ENCODE results near the gene GALNT14.
"Not testable (repeated sequence)": the region's sequence is repeated elsewhere in the genome, so short reads cannot be mapped to it uniquely, and the experiment has no call there.

The GALNT14 gene

DNA sequence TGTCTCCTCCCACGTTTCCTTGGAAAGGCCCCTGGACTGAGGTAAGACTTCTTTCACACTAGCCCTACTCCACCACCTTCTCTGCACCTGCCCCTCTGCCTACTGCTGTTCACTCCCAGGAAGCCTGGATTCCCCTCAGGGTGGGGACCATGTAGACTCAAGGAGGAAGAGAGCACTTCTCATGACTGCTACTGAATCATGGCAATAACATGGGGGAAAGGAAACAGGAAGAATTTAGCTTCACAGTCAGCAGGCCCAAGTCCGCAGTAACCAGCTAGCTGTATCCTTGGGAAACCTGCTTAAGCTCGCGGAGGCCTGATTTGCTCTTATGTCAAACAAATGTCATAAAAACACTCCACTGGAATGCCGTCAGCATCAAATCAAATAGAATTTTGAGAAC, 204.7 kb downstream of the GALNT14 start:
- no peak for DNase-seq

DNA sequence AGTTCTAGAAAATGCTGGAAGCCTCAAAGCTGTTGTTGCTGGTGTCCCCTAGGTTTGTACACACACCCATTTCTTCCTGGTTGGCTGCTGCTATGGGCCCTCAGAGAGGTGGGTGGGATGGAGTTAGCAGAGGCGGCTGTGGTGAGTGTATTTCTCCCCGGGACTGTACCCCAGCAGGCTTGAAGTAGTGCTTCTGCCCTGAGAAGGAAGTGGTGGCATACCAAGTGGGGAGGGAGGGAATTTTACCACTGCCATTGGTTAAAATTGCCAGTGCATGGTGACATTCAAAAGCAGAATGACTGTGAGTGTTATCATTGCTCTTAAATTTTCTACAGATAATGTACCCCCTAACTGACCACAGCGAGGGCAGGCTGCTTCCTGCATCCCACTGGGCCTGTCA, 205.4 kb downstream of the GALNT14 start:
- DNase-seq = no peak

DNA sequence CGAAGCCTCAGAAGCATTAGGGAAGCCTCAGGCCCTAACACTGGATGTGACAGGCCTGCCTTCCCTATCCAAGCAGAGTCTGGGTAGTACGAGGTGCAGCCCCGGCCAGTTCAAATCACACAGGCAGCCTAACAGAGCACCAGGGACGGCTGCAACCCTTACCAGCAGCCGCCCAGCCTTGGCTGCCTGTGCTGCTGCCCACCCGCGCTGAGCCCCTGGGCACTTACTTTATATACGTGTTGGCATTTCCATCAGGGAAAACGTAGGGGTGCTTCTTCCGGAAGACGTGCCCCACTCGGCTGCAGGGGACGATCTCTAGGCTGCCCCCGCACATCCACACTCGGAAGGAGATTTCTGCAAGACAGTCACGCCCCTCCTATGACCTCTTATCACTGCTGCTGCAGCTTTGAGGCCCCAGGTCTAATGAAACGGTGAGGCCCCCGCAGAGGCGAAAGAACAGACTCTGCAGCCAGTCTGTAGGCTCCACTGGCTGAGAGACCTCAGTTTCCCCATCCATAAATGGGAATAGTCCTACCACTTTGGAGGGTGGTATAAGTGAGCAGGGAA, 206.3 kb downstream of the GALNT14 start:
- no peak for DNase-seq

DNA sequence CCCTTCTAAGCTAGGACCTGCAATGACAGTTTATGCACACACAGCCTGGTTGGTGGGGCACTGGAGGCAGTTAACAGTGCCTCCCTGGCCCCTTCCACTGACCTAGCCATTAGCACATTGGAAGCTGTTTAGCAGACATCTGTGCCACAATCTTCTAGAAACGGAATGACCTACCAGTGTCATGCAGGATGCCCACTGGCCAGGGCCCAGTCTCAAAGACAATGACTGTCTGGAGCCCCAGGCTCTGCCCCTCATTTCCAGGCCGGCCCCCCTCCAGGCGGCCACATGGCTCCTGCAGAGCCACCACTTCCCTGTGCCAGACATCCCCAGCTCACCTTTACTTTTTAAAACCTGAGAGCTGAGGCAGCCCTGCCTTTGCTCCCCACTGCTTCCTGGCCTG, 207.5 kb downstream of the GALNT14 start:
- DNase-seq = no peak

DNA sequence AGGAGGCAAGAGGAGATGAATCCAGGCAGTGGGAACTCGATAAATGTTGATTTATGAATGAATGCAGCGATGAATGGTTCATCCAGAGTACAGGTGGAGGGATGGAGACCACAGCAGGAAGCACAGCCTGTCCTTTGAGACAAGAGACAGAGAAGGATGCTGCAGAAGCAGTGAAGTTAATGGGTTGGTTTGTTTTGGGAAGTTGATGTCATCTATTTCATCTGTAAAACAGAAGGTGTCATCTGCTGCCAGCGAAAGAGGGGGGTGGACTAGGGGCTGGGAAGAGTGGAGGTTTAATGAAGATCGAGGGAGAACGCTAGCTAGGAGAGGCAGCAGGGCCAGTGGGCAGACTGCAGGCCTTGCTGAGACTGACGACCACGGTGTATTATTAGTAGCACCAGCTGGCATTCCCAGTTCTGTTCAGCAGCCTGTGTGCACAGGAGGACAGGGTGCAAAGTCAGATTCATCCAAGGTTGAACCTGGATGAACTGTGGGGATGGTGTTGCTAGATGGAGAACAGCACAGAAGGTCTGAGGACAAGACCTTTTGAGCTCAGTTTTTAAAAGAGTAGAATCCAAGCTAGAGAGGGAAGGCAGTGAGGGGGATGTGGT, 210.7 kb downstream of the GALNT14 start:
- DNase-seq = no peak

DNA sequence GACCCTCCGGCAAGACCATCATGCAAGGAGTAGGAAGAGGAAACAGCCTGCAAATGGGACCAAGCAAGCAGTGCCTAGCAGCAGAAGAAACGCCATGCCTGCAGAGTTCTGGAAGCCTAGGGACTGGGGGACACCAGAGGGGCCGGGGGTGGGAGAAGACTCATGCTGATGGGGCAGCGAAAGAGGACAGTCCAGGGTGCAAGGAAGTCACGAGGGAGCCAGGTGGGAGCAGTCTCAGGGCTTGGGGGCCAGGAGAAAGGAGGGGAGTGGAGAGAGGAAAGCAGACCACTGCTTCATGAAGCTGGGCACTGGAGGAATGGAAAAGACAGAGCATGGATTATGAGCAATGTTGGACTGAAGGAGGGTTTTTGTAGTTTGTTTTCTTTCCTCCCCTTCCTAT, 211.6 kb downstream of the GALNT14 start:
- no peak for DNase-seq

DNA sequence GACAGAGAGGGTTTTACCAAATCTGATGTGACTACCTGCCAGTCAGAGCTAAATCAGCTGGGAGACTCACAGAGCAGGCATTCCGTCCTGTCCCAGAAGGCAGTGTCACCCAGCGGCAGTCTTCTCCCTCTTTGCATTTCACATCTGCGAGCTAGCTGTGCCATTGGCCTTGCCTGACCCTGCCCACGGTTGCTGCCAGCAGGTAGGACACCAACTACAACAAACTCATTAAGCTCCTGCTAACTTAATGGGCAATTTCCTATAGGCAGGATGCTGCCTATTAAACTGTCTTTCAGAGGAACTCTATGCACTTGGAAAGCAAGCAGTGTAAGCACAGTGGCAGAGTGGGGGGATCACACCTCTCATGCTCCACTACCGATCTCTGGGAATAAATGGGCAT, 214.6 kb downstream of the GALNT14 start:
- DNase-seq = no peak

DNA sequence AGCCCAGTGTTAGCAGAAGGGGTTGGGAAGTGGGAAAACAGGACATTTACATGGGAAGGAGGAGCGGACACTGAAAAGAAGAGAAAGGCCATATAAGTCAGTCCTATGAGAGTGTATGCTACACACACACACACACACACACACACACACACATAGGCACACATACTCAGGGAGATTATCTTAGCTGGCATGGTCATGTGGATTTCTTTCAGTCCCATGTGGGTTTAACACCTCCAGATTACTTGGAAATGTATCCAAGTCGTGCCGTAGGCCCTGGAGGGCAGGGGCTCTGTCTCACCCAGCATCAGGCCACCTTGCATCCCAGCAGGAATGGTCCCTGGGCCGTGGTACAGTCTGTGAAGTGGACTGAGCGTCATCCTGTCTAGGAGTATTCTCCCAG, 217.7 kb downstream of the GALNT14 start:
- DNase-seq = no peak

DNA sequence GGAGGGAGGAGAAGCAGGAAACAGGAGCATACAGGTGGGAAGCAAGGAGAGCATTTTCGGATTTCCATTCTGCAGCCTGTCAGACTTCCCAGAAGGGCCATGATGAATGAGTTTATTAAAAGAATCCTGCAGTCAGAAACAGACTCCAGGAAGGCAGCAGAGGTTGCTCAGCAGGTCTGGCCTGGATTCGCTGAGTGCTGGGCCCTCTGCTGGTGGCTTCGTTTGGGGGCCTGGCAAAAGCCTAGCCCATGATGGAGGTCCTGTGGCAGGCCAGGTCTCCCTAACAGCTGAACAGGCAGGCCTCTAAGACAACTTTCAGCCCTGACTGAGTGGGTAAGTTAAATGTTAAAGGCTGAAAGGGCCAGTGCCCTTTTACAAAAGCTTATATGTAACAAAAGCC, 222.8 kb downstream of the GALNT14 start:
- DNase-seq = no peak

DNA sequence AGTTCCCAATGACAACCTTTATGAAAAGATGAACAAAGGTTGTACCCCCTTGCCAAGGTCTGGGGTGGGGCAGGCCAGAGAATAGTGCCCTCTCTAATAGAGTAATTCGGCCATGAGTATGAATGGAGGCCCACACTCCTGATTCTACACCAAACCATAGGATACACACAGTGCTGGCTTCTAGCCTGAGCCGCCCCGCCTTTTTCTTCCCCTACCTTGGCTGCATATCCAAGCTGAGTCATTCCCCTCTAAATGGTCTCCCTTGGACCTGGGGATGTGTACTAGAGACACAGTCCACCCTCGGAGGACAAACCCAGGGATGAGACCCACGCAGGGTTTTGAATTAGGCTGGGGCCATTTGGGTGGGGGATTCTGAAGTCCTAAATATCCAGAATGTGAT, 223.8 kb downstream of the GALNT14 start:
- DNase-seq = no peak

DNA sequence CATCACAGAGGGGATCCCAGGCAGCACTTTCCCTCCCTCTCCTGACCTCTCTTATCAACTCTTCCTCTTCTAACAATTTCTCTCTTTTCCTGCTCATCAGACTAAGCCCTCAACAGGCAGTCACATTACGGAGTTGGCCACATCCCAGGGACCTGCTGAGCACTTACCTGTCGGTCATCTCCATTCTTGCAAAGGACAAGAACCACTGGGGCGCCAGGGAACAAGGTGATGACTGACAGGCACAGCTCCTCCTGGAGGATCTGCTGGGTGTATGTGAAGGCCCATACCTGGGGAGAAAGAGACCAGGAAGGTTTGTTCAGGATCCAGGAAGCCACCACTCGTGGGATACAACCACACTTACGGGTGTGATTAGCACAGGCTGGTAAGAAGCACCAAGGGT, 226.2 kb downstream of the GALNT14 start:
- no peak for DNase-seq

DNA sequence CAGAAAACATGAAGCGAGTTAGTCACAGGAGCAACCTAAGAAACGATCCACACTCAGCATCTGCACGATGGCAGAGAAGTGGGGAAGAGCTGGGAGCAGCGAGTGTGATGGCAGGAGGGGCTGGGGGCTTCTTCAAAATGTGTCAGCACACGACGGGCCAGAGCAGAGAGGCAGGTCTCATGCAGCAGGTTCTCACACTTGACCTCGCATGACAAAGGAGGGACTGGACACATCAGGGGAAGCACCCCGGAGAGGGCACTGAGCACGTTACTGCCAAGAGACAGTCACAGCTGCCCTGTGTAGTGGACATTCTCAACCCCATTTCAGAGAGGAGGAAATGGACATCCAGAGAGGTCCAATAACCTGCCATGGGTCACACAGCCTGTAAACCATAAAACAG, 226.9 kb downstream of the GALNT14 start:
- no peak for DNase-seq

DNA sequence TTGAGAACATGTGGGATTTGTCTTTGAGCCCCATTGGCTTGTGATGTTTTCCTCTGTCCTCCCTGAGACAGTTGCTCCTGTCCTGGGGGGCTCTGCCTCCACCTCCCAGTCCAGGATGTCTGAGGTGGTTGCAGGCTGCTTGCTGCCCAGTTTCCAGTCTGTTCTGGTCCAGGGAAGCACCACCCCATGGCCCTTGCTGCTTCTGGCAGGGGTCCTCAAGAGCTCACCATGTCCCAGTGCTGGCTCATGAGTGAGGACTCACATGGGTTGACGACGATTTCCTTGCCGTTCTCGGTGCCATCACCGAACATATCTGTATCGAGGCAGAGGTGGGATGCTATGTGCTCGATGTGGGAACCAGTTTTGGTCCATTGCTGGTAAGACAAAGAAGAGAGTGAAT, 227.6 kb downstream of the GALNT14 start:
- no peak for DNase-seq

DNA sequence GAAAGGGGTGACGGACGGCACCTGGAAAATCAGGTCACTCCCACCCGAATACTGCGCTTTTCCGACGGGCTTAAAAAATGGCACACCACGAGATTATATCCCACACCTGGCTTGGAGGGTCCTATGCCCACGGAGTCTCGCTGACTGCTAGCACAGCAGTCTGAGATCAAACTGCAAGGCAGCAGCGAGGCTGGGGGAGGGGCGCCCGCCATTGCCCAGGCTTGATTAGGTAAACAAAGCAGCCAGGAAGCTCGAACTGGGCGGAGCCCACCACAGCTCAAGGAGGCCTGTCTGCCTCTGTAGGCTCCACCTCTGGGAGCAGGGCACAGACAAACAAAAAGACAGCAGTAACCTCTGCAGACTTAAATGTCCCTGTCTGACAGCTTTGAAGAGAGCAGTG, 233.8 kb downstream of the GALNT14 start:
- DNase-seq = not testable (repeated sequence)

DNA sequence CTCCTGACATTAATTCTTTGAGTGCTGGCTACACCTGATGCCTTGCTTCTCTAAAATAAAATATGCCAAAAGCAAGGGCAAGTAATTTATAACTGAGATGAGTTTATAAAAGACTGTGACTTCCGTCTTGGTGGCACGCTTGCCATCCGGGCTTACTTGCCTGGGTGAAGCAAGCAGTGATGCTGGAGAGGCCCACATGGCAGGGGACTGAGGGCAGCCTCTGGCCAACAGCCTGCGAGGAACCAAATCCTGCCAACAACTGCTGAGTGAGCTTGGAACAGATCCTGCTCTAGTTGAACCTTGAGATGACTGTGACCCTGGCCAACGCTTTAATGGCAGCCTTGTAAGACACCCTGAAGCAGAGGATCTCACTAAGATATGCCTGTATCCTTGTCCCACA, 234.9 kb downstream of the GALNT14 start:
- no peak for DNase-seq

DNA sequence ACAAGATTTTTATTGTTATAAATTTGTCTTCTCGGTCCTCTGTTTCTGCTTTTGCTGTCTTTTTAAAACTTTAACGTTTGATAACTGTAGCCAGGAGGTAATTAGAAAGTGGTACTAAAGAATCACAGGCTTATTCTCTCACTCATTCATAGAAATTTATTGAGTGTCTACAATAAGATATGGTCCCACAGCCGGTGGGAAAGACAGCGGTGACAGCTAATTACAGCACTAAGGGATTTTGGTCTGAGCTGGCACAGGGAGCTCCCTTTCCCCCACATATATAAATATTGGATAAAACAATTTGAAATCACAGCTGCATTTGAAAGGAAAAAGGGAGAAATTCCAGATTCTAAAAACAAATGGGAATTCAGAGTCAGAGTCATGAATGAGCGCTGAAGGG, 237.9 kb downstream of the GALNT14 start:
- no peak for DNase-seq

DNA sequence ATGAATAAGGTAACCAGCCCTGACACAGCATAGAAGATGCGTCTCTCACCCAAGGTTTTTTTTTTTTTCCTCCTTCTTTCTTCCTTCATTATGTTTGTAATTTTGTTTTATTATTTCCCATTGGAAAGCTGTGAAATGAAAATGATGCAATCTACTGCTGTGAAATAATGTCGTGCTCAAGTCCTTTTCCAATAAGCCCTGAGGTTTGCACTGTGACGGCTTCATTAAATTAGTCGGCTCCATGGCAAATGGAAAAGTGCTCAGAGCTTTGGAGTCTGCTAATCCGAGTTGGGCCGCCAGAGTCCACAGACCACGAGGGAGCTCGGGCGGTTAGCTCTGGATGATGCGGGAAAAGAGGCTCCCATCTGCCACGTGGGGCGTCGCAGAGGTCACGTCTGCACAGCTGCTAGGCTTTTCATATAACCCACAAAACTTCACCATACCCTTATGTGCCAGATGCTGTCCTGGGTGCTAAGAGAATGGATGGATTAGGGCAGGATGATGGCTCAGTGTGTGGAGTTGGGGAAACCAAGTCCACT, 238.7 kb downstream of the GALNT14 start:
- no peak for DNase-seq

DNA sequence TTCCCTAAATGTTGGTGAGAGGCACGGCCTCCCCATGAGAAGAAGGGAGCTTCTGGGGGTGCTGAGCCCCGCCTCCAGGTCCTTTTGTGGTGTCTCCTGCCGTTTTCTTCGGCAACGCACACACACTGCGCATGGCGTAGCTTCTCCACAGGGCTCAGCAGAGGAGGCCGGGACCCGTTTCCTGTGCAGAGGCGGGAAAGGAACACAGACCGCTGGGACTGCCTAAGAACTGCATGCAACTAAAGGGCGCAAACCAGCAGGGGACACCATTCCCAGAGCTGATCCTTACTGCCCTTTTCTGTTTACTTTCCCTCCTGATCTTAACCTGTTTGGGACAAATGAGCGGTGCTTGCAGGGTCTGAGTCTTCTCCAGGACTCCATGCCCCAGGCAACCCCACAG, 240.7 kb downstream of the GALNT14 start:
- DNase-seq = no peak

DNA sequence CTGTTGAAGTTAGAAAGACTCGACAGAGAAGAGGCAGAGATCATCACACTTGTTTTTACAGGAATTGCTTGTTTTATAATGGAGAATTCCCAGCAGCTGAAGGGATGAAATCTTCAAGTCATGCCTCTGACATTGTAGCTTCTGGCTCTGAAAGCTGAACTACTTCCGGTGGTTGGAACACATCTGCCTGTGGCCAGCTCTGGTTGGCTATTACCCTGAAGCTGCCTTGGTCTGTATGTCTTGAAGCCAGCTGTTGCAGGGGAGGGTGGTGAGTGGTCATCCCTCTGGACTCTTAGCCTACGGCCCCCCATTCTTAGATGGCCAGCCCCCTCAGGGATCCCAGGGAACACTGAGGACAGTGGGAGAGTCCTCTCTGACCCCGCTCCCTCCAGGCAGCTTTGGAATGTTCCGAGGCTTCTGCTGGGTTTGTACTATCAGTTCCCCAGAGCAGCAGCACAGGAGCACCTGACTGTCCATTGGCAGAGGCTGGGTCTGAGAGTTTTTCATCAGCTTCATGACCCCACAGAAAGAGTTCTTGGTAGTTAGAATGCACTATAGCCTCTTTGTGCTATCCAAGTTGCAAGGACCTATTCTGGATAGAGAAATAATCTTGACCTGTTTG, 243.6 kb downstream of the GALNT14 start:
- DNase-seq = no peak

DNA sequence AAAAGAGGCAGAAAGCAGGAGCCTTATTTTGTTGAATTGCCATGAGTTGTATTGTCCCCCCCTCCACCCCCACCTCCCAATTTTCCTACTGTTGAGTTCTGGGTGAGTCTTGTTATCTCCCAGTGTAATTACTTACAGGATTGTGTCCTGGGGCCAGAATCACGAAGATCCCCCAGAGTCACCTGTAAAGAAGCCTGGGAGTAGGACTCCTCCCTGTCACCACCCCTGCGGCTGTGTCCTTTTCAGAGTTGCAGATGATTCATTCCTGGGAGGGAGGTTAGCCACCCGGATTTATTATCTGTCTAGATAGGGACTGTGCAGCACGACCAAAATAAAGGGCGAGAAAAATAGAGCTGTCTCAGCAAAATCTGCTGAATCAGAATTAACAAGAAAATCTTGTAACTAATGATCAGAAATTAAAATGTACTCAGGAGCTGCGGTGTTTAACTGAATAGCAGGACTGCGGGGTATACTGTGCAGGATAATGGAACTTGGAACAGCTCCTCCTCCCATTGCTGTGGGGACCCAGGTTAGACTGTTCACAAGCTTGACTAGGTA, 249.3 kb downstream of the GALNT14 start:
- no peak for DNase-seq

DNA sequence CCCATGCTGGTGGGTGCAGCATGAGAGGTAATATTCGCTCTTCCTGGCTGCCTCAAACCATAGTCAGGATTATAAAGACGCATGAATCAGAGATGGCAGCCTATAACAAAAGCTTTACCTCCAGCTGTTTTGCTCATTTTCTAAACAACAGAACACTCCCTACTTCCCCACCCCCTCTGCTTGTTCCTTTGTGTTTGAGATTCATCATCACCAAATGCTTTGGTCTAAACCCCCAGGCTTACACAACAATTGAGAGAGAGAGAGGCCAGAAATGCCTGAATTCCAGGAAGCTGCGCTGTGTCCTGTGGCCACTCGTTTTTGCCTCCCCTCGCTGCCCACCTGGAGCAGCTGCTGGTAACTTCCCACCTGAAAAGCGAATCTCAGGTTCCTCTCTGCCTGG, 252.2 kb downstream of the GALNT14 start:
- DNase-seq = no peak

DNA sequence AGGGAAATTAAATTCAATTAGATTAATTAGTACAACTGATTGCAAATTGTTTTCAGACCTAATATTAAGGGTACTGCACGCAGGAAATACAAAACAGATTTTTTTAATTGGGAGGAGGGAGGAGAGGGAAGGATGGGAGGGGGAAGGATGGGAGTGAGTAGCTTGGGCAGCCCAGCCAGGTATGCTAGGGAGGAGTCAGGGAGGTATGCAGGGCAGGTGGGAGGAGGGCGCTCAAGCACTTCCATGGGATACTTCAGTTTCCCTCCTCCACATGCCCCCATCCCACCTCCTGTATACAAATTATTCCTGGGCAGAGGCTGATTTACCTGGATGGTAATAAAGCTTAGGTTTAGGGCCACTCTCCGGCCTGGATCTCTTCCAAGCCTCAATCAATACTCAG, 254.4 kb downstream of the GALNT14 start:
- DNase-seq = no peak

DNA sequence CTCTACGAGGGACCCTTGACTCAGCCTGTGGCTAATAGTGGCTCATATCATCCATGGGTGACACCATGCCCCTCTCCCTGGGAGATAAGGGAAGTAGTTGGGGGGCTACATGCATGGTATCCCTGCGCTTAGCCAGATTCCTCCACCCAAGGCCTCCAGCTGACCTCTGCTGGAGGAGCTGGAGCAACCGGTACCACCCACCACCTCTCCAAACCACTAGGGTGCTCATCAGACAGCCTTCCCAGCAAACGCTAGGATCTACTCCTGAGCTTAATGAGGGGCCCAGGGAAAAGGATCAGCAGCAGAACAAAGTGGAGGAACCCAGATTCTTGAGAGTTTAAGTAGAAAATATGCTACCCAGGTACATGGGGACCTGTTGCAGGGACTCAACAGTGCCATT, 255.1 kb downstream of the GALNT14 start:
- no peak for DNase-seq

DNA sequence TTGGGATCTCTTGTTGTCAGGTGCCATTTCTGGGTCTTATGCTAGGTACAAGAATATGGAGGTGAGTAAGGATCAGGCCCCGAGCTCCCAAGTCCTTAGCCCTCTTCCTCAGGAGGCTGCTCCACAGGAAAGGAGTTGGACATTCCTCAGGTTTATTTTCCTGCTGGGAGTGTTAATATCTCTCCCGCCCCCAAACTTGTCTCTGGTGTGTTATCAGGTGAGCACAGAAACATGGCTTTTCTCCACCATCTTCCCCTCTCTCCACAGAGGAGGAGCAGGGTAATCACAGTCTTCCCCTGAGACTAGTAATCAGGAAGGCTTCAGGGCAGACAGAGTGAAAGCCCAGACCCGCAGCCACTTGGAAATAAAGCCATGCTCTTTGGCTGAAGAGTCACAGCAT, 257.7 kb downstream of the GALNT14 start:
- DNase-seq = no peak
